Stimulated activated naive CD8-positive, alpha-beta T cell treated with anti-CD3 and anti-CD28 coated beads, Interleukin-15, amount 100 ng/mL, for 72 hours (primary cell): ENCODE measurements around the gene TLK2.
"Not testable (repeated sequence)": the region's sequence is repeated elsewhere in the genome, so short reads cannot be mapped to it uniquely, and the experiment has no call there.

Experiments used
- ATAC-seq: fragments of 150-1000 bp; cut with Tn5 transposase; 2 replicates; pipeline ENCODE4 v1.10.0; 2021; ENCODE audit warnings: mild to moderate bottlenecking, moderate library complexity
- DNase-seq, 2 donors: peaks; one replicate each; pipeline ENCODE4 v3.0.0; 2021 to 2022
- H3K27ac Mint-ChIP-seq, 2 donors: one replicate each; pipeline ENCODE4 v1.8.0; 2022; ENCODE audit warnings: mild to moderate bottlenecking in 2 of 2, mixed read lengths in 2 of 2, moderate library complexity in 2 of 2
- H3K27me3 Mint-ChIP-seq: one replicate; pipeline ENCODE4 v1.8.0; 2022; ENCODE audit warnings: mixed read lengths
- H3K4me1 Mint-ChIP-seq: one replicate; pipeline ENCODE4 v1.8.0; 2022; ENCODE audit warnings: mild to moderate bottlenecking, mixed read lengths
- H3K4me3 Mint-ChIP-seq, 2 donors: one replicate each; pipeline ENCODE4 v1.8.0; 2022; ENCODE audit warnings: mild to moderate bottlenecking in 2 of 2, mixed read lengths in 2 of 2, moderate library complexity in 1 of 2
- H3K9me3 Mint-ChIP-seq, 2 donors: one replicate each; pipeline ENCODE4 v1.8.0; 2022; ENCODE audit warnings: mixed read lengths in 2 of 2

The TLK2 gene

GRCh38 chr17:62473030-62473982, 5.3 kb upstream of the TLK2 start:
- not testable (repeated sequence) for H3K9me3 Mint-ChIP-seq, H3K27me3 Mint-ChIP-seq, DNase-seq, H3K27ac Mint-ChIP-seq, H3K4me3 Mint-ChIP-seq, ATAC-seq
- H3K4me1 Mint-ChIP-seq, result peaks cover 19% of the 10 kb centered on the region

GRCh38 chr17:62477111-62477510, 1.5 kb upstream of the TLK2 start:
- not testable (repeated sequence) for DNase-seq, ATAC-seq, H3K27me3 Mint-ChIP-seq, H3K9me3 Mint-ChIP-seq
- Mint-ChIP-seq H3K4me3 (peak overlapping the region; percentile 79 to 80), H3K27ac (peak overlapping the region in 1 of 2 donors; percentile 89), H3K4me1 (peaks cover 28% of the 10 kb centered on the region)

GRCh38 chr17:62477718-62478408, 762 bp upstream of the TLK2 start:
- Mint-ChIP-seq H3K4me1 (peaks cover 35% of the 10 kb centered on the region), H3K27ac (peak overlapping the region; percentile 66 to 89), H3K4me3 (peak overlapping the region; percentile 79 to 80)
- ATAC-seq (peak; percentile 54), DNase-seq (peak; percentile 45 to 52)
- H3K9me3 Mint-ChIP-seq, H3K27me3 Mint-ChIP-seq: not testable (repeated sequence)

GRCh38 chr17:62478880-62479638, 434 bp downstream of the TLK2 start:
- DNase-seq (peak; percentile 59 to 72), ATAC-seq (peak; percentile 61)
- H3K9me3 Mint-ChIP-seq, H3K27me3 Mint-ChIP-seq: not testable (repeated sequence)
- peak overlapping the region; percentile 97 for H3K27ac Mint-ChIP-seq
- H3K4me3 Mint-ChIP-seq, result peak overlapping the region; percentile 90 to 92
- H3K4me1 Mint-ChIP-seq, result peaks cover 44% of the 10 kb centered on the region

- not testable (repeated sequence) for ATAC-seq, DNase-seq, H3K9me3 Mint-ChIP-seq, H3K27me3 Mint-ChIP-seq
- H3K4me3 Mint-ChIP-seq, result peak overlapping the region; percentile 90 to 92
- H3K4me1 Mint-ChIP-seq, result peaks cover 51% of the 10 kb centered on the region
- peak overlapping the region; percentile 97 for H3K27ac Mint-ChIP-seq
These were observed 1.1 kb downstream of the TLK2 start for GRCh38 chr17:62479639-62480258.

- Mint-ChIP-seq H3K27ac (peak overlapping the region in 1 of 2 donors; percentile 78), H3K4me1 (peaks cover 55% of the 10 kb centered on the region)
- H3K9me3 Mint-ChIP-seq, H3K27me3 Mint-ChIP-seq, ATAC-seq, DNase-seq, H3K4me3 Mint-ChIP-seq: not testable (repeated sequence)
These were observed 3.9 kb downstream of the TLK2 start for GRCh38 chr17:62482553-62482952.

GRCh38 chr17:62490990-62491389, 12.4 kb downstream of the TLK2 start:
- H3K4me1 Mint-ChIP-seq, result peaks cover 32% of the 10 kb centered on the region
- H3K4me3 Mint-ChIP-seq, H3K9me3 Mint-ChIP-seq, H3K27ac Mint-ChIP-seq, ATAC-seq, DNase-seq, H3K27me3 Mint-ChIP-seq: not testable (repeated sequence)

- H3K27ac Mint-ChIP-seq, H3K9me3 Mint-ChIP-seq, H3K27me3 Mint-ChIP-seq, ATAC-seq, H3K4me3 Mint-ChIP-seq, DNase-seq: not testable (repeated sequence)
- H3K4me1 Mint-ChIP-seq, result peaks cover 35% of the 10 kb centered on the region
These were observed 14.5 kb downstream of the TLK2 start for GRCh38 chr17:62493049-62493655.

- H3K4me3 Mint-ChIP-seq, DNase-seq, H3K27ac Mint-ChIP-seq, H3K9me3 Mint-ChIP-seq, H3K27me3 Mint-ChIP-seq, ATAC-seq: not testable (repeated sequence)
- peaks cover 35% of the 10 kb centered on the region for H3K4me1 Mint-ChIP-seq
These were observed 15.4 kb downstream of the TLK2 start for GRCh38 chr17:62494073-62494472.

GRCh38 chr17:62496344-62496743, 17.7 kb downstream of the TLK2 start:
- Mint-ChIP-seq H3K27ac (peak overlapping the region in 1 of 2 donors; percentile 72), H3K4me1 (peaks cover 27% of the 10 kb centered on the region)
- H3K4me3 Mint-ChIP-seq, H3K9me3 Mint-ChIP-seq, DNase-seq, H3K27me3 Mint-ChIP-seq, ATAC-seq: not testable (repeated sequence)

GRCh38 chr17:62498796-62499195, 20.2 kb downstream of the TLK2 start:
- DNase-seq, ATAC-seq, H3K9me3 Mint-ChIP-seq, H3K4me3 Mint-ChIP-seq, H3K27ac Mint-ChIP-seq, H3K27me3 Mint-ChIP-seq: not testable (repeated sequence)
- H3K4me1 Mint-ChIP-seq, result peaks cover 21% of the 10 kb centered on the region

GRCh38 chr17:62500463-62500862, 21.8 kb downstream of the TLK2 start:
- not testable (repeated sequence) for H3K4me3 Mint-ChIP-seq, H3K27me3 Mint-ChIP-seq, H3K27ac Mint-ChIP-seq, H3K9me3 Mint-ChIP-seq, DNase-seq, ATAC-seq
- peaks cover 23% of the 10 kb centered on the region for H3K4me1 Mint-ChIP-seq

- H3K4me1 Mint-ChIP-seq, result peaks cover 26% of the 10 kb centered on the region
- not testable (repeated sequence) for H3K4me3 Mint-ChIP-seq, H3K27me3 Mint-ChIP-seq, H3K27ac Mint-ChIP-seq, H3K9me3 Mint-ChIP-seq, ATAC-seq, DNase-seq
These were observed 26.2 kb downstream of the TLK2 start for GRCh38 chr17:62504857-62505256.

- DNase-seq, H3K27me3 Mint-ChIP-seq, ATAC-seq, H3K9me3 Mint-ChIP-seq: not testable (repeated sequence)
- Mint-ChIP-seq H3K4me1 (peaks cover 39% of the 10 kb centered on the region), H3K27ac (peak overlapping the region in 1 of 2 donors; percentile 8), H3K4me3 (peak overlapping the region in 1 of 2 donors; percentile 21)
These were observed 28.7 kb downstream of the TLK2 start for GRCh38 chr17:62507191-62507836.
